PC-3 (cell line): ENCODE data around the gene CDKN2B-AS1. TPM values are rescaled to one million over a fixed set of nuclear protein-coding genes. Genes with fewer than 3 reads are reported as not detected.

ENCODE experiments used
- ATAC-seq: fragments of 200-7000 bp; cut with Tn5 transposase; 2 replicates; pipeline ENCODE4 v1.9.1; 2020; ENCODE audit warnings: mild to moderate bottlenecking, moderate library complexity
- BruUV-seq: library from RNA; stranded (reverse); fragments of 400-500 nt; replicated peaks from 2 replicates; lab custom pipeline; 2021; lab: Mats Ljungman, UMichigan
- CTCF ChIA-PET: fragments of 300-600 bp; sonication (Branson Sonifier 250); formaldehyde crosslinking; loops from one replicate; lab custom pipeline; 2022; ENCODE audit warnings: antibody characterized with exemption; lab: Charles Lee
- POLR2A ChIA-PET: fragments of 300-600 bp; sonication (Branson Sonifier 250); formaldehyde crosslinking; loops from one replicate; lab custom pipeline; 2022; ENCODE audit warnings: antibody characterized with exemption; ENCODE audit not compliant: unreplicated experiment; lab: Charles Lee
- DNase-seq: peaks from one replicate; pipeline ENCODE4 v3.0.0-alpha.2; 2015
- H2AFZ ChIP-seq: fragments of 300-600 bp; sonication (generic); 2 replicates; pipeline ENCODE4 v1.6.0; 2016; ENCODE audit warnings: antibody characterized with exemption, low read length
- H3F3A ChIP-seq: fragments of 300-600 bp; sonication (generic); one replicate; pipeline ENCODE4 v1.6.0; 2017; ENCODE audit warnings: antibody characterized with exemption, low read length, control low read depth, mild to moderate bottlenecking; ENCODE audit not compliant: unreplicated experiment
- H3K27ac ChIP-seq: fragments of 300-600 bp; sonication (generic); 2 replicates; pipeline ENCODE4 v1.5.1; 2016; ENCODE audit warnings: mild to moderate bottlenecking, low read length
- H3K27me3 ChIP-seq: fragments of 300-600 bp; sonication (generic); 2 replicates; pipeline ENCODE4 v1.6.1; 2016; ENCODE audit warnings: low read length, mixed read lengths
- H3K36me3 ChIP-seq: fragments of 300-600 bp; sonication (generic); 2 replicates; pipeline ENCODE4 v1.6.1; 2016; ENCODE audit warnings: low read depth, mixed run types, low read length, mixed read lengths
- H3K4me1 ChIP-seq: fragments of 300-600 bp; sonication (generic); 2 replicates; pipeline ENCODE4 v1.5.1; 2016; ENCODE audit warnings: low read length; ENCODE audit not compliant: insufficient read depth
- H3K4me2 ChIP-seq: fragments of 300-600 bp; sonication (generic); 2 replicates; pipeline ENCODE4 v1.6.0; 2016; ENCODE audit warnings: low read length
- H3K4me3 ChIP-seq: fragments of 300-600 bp; sonication (generic); 2 replicates; pipeline ENCODE4 v1.5.1; 2016; ENCODE audit warnings: mild to moderate bottlenecking, low read length, mixed read lengths
- H3K79me2 ChIP-seq: fragments of 300-600 bp; sonication (generic); 2 replicates; pipeline ENCODE4 v1.6.1; 2017; ENCODE audit warnings: low read length, mixed read lengths
- H3K9ac ChIP-seq: fragments of 300-600 bp; sonication (generic); 2 replicates; pipeline ENCODE4 v1.6.0; 2016; ENCODE audit warnings: mild to moderate bottlenecking, low read length
- H3K9me2 ChIP-seq: fragments of 300-600 bp; sonication (generic); replicated peaks from 2 replicates; pipeline ENCODE4 v1.6.1; 2016; ENCODE audit warnings: mixed run types, low read length, mixed read lengths
- H3K9me3 ChIP-seq: fragments of 300-600 bp; sonication (generic); 2 replicates; pipeline ENCODE4 v1.6.1; 2016; ENCODE audit warnings: low read length, mixed read lengths
- H4K20me1 ChIP-seq: fragments of 300-600 bp; sonication (generic); 2 replicates; pipeline ENCODE4 v1.6.1; 2016; ENCODE audit warnings: low read length, mixed read lengths
- EZH2 ChIP-seq: fragments of 300-600 bp; sonication (generic); IDR thresholded peaks from one replicate; pipeline ENCODE4 v1.6.1; 2017; ENCODE audit warnings: antibody characterized with exemption, mild to moderate bottlenecking, low read length; ENCODE audit not compliant: unreplicated experiment
- EZH2phosphoT487 ChIP-seq: fragments of 300-600 bp; sonication (generic); IDR thresholded peaks from 2 replicates; pipeline ENCODE4 v1.6.1; 2018; ENCODE audit warnings: mild to moderate bottlenecking, antibody characterized with exemption, low read length, borderline replicate concordance
- intact Hi-C: fragments of 100-400 bp; cut with micrococcal nuclease; formaldehyde crosslinking; loops from 2 replicates; pipeline ENCODE4 v1.9.0; 2023
- total RNA-seq: library from RNA; depleted of rRNA; stranded (reverse); fragments of >200 nt; gene quantifications from 2 replicates; pipeline ENCODE4 v1.2.3, GENCODE V29; 2014
- TF ChIP-seq, protein P1 (sequence below): fragments of 300-600 bp; sonication (generic); conservative IDR thresholded peaks from 2 replicates; pipeline ENCODE4 v1.5.1; 2017; ENCODE audit warnings: antibody characterized with exemption, low read depth, mild to moderate bottlenecking, low read length

Gene CDKN2B-AS1
- total RNA-seq, 1 experiment from 2014 or later = 2.0 TPM

DNA sequence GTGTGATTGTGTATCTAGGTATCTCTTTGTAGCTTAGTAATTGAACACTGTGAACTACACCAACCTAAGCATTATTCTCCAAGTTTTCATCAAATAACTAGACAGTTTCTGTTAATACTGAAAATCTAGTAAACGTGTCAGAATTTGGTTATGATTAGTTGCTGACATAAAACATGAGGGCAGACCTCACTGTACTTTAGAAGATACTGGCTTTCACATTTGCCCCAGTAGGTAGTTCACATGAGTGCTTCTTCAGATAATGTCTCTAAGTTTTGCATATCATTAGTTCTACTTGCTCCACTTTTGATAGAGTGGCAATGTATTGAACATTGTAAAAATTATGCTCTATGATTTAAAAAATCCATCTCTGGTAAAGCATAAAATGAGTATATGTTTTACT is 7.4 kb downstream of the CDKN2B-AS1 start:
- peaks cover 88% of the 10 kb centered on the region for H3K79me2 ChIP-seq
- H3K27me3 ChIP-seq = no peaks in the 10 kb centered on the region
- H3K4me2 ChIP-seq = no peak overlapping the region; the same call in 1 of the 2 replicates
- H2AFZ ChIP-seq = no peak overlapping the region
- ATAC-seq (no peak), DNase-seq (no peak)
- H3K9me3 ChIP-seq = no peaks in the 10 kb centered on the region
- no peaks in the 10 kb centered on the region for H3F3A ChIP-seq
- H3K9me2 ChIP-seq = no peaks in the 10 kb centered on the region
- no TSS peak for BruUV-seq
- ChIA-PET CTCF (no interaction called here), POLR2A (no interaction called here)
- H3K9ac ChIP-seq = no peak overlapping the region
- intact Hi-C loops = no loop called here
- no peak overlapping the region for H3K4me3 ChIP-seq
- peaks cover 5% of the 10 kb centered on the region; the same call in 1 of the 2 replicates for H3K36me3 ChIP-seq
- peaks cover 11% of the 10 kb centered on the region for H3K4me1 ChIP-seq
- no peak overlapping the region for H3K27ac ChIP-seq
- TF ChIP-seq EZH2phosphoT487 (no peak), EZH2 (no peak)
- TF ChIP-seq, protein P1, sequence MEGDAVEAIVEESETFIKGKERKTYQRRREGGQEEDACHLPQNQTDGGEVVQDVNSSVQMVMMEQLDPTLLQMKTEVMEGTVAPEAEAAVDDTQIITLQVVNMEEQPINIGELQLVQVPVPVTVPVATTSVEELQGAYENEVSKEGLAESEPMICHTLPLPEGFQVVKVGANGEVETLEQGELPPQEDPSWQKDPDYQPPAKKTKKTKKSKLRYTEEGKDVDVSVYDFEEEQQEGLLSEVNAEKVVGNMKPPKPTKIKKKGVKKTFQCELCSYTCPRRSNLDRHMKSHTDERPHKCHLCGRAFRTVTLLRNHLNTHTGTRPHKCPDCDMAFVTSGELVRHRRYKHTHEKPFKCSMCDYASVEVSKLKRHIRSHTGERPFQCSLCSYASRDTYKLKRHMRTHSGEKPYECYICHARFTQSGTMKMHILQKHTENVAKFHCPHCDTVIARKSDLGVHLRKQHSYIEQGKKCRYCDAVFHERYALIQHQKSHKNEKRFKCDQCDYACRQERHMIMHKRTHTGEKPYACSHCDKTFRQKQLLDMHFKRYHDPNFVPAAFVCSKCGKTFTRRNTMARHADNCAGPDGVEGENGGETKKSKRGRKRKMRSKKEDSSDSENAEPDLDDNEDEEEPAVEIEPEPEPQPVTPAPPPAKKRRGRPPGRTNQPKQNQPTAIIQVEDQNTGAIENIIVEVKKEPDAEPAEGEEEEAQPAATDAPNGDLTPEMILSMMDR = no peak
- no peaks in the 10 kb centered on the region for H4K20me1 ChIP-seq

DNA sequence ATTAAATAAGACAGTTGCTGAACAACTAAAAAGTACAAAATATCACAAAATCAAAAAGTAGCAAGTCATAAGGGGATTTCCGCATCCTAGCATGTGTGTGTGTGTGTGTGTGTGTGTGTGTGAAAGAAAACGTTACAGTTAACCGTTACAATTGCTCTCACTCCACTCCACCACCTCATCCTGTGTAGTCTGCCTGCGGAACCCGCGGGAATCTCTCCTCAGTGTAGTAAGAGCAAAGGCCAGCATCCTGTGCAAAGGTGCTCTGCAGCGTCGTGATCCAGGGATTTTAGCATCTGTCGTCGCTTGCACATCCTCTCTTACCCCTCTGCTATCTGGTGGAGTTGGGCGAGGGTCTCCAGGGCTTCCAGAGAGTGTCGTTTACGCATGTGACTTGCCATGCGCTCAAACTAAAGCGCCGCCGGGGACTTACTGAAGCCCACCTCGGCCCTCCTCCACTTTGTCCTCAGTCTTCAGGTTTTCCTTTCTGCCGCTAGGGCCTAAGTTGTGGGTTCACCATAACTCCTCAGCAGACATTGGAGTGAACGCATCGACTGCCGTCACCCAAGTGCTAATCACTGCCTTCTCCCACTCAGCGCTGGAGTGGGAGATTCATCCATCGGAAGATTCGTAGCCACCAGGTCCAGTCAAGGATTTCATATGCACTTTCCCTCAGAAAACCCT is 10.6 kb downstream of the CDKN2B-AS1 start:
- ATAC-seq = no peak
- Histone ChIP-seq H3K4me3 (no peak overlapping the region), H3K9ac (no peak overlapping the region), H3K9me2 (no peaks in the 10 kb centered on the region), H3K27me3 (no peaks in the 10 kb centered on the region), H3K9me3 (no peaks in the 10 kb centered on the region), H3F3A (no peaks in the 10 kb centered on the region), H3K4me2 (no peak overlapping the region; the same call in 1 of the 2 replicates), H3K27ac (no peak overlapping the region), H3K4me1 (peaks cover 7% of the 10 kb centered on the region), H3K36me3 (peaks cover 5% of the 10 kb centered on the region; the same call in 1 of the 2 replicates), H2AFZ (no peak overlapping the region), H4K20me1 (peaks cover 8% of the 10 kb centered on the region), H3K79me2 (peaks cover 80% of the 10 kb centered on the region)
- TF ChIP-seq EZH2phosphoT487 = no peak
- intact Hi-C loops = loop anchor here (5.0 kb wide), 3 partner anchors 37 to 152 kb away; no protein-coding TSS in a partner anchor
- ChIA-PET CTCF (no interaction called here), POLR2A (no interaction called here)
- DNase-seq = no peak
- TSS peak; percentile 1 for BruUV-seq

DNA sequence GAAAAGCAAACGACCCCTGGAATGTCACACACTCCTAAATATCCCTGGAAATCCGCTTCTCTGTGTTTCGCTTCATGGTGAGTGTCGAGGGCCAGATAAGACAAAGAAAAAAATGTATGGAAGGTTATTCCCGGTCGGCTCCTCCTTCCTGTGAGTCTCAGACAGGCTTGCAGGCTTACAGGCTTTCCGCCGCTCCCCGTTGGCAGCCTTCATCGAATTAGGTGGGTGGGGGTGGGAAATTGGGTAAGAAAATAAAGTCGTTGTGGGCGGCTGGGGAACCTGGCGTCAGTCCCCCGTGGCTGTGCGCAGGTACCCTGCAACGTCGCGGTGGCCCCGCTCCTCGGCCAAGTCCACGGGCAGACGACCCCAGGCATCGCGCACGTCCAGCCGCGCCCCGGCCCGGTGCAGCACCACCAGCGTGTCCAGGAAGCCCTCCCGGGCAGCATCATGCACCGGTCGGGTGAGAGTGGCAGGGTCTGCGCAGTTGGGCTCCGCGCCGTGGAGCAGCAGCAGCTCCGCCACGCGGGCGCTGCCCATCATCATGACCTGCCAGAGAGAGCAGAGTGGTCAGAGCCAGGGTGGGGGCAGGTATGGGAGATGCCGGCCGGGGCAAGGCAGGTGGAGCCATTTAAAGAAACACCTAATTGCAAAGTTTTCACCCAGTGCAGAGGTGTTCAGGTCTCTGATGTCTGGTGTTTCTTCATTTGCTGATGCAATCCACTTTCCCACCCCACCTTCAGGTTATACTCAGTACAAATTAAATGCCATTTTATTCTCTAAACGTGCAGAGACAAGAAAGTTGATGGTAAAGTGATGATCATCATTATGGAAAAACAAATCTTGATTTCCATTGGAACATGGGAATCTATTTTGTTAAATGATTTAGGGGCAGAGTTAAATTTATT is 11.4 kb downstream of the CDKN2B-AS1 start:
- POLR2A ChIA-PET = no interaction called here
- no peak for ATAC-seq
- H3K36me3 ChIP-seq = peaks cover 5% of the 10 kb centered on the region; the same call in 1 of the 2 replicates
- H3K4me1 ChIP-seq = peaks cover 9% of the 10 kb centered on the region
- no peaks in the 10 kb centered on the region for H3K9me2 ChIP-seq
- no peaks in the 10 kb centered on the region for H3K9me3 ChIP-seq
- peak overlapping the region; percentile 18; the same call in 1 of the 2 replicates for H3K4me2 ChIP-seq
- no peaks in the 10 kb centered on the region for H3F3A ChIP-seq
- no peak for DNase-seq
- no peak overlapping the region for H3K27ac ChIP-seq
- H3K27me3 ChIP-seq = no peaks in the 10 kb centered on the region
- TF ChIP-seq, protein P1 = no peak
- TF ChIP-seq EZH2phosphoT487 (no peak), EZH2 (no peak)
- H3K9ac ChIP-seq = no peak overlapping the region
- no TSS peak for BruUV-seq
- peaks cover 80% of the 10 kb centered on the region for H3K79me2 ChIP-seq
- peaks cover 8% of the 10 kb centered on the region for H4K20me1 ChIP-seq
- intact Hi-C loops = loop anchor here (5.0 kb wide), 3 partner anchors 36 to 151 kb away; no protein-coding TSS in a partner anchor
- no peak overlapping the region for H2AFZ ChIP-seq
- CTCF ChIA-PET = no interaction called here
- H3K4me3 ChIP-seq = no peak overlapping the region
